IMR-90 (cell line): ENCODE data around the gene CARNS1. TPM values are rescaled to one million over a fixed set of nuclear protein-coding genes. Genes with fewer than 3 reads are reported as not detected.

Experiments used
- ATAC-seq: fragments of 200-7000 bp; cut with Tn5 transposase; 2 replicates; pipeline ENCODE4 v1.9.1; 2020; ENCODE audit warnings: low read depth, mild to moderate bottlenecking, moderate library complexity
- BruUV-seq: library from RNA; stranded (reverse); fragments of 400-500 nt; replicated peaks from 2 replicates; lab custom pipeline; 2021; lab: Mats Ljungman, UMichigan
- CTCF ChIA-PET: fragments of 300-600 bp; formaldehyde crosslinking; extraction: SDS; loops from one replicate; lab custom pipeline; 2021; ENCODE audit warnings: antibody characterized with exemption; lab: Yijun Ruan, JAX
- POLR2A ChIA-PET: fragments of 300-600 bp; sonication (Branson Sonifier 250); formaldehyde crosslinking; loops from one replicate; lab custom pipeline; 2022; ENCODE audit warnings: antibody characterized with exemption; ENCODE audit not compliant: unreplicated experiment; lab: Charles Lee
- DNase-seq: peaks from one replicate; pipeline ENCODE4 v3.0.0; 2013
- H2AFZ ChIP-seq: replicated peaks from 2 replicates; pipeline ENCODE3; 2013; ENCODE audit warnings: low read length, mild to moderate bottlenecking; ENCODE audit not compliant: poor library complexity
- H2AK5ac ChIP-seq: 2 replicates; pipeline ENCODE4 v1.6.1; 2013; ENCODE audit warnings: low read depth, low read length, inconsistent platforms
- H2AK9ac ChIP-seq: replicated peaks from 2 replicates; pipeline ENCODE3; 2013; ENCODE audit warnings: mild to moderate bottlenecking, low read depth, low read length, moderate library complexity; ENCODE audit not compliant: poor library complexity
- H2BK120ac ChIP-seq: 2 replicates; pipeline ENCODE4 v1.6.1; 2013; ENCODE audit warnings: low read depth, low read length, inconsistent platforms
- H2BK15ac ChIP-seq: 3 replicates; pipeline ENCODE4 v1.6.1; 2013; ENCODE audit warnings: low read depth, low read length, inconsistent platforms
- H2BK20ac ChIP-seq: 2 replicates; pipeline ENCODE4 v1.6.1; 2013; ENCODE audit warnings: low read depth, mild to moderate bottlenecking, inconsistent platforms, low read length, moderate library complexity
- H2BK5ac ChIP-seq: 2 replicates; pipeline ENCODE4 v1.6.1; 2013; ENCODE audit warnings: mild to moderate bottlenecking, low read depth, low read length, inconsistent platforms; ENCODE audit not compliant: poor library complexity, severe bottlenecking
- H3K14ac ChIP-seq: replicated peaks from 2 replicates; pipeline ENCODE4 v1.6.1; 2013; ENCODE audit warnings: low read depth, low read length, inconsistent platforms
- H3K18ac ChIP-seq: 2 replicates; pipeline ENCODE4 v1.6.1; 2013; ENCODE audit warnings: low read depth, low read length, control low read depth
- H3K23ac ChIP-seq: 2 replicates; pipeline ENCODE4 v1.6.1; 2013; ENCODE audit warnings: low read depth, low read length, inconsistent platforms
- H3K27ac ChIP-seq: 2 replicates; pipeline ENCODE4 v1.5.1; 2013; ENCODE audit warnings: mild to moderate bottlenecking, control low read depth, low read length; ENCODE audit not compliant: insufficient read depth
- H3K27me3 ChIP-seq: 2 replicates; pipeline ENCODE4 v1.6.1; 2013; ENCODE audit warnings: low read length; ENCODE audit not compliant: control insufficient read depth, insufficient read depth
- H3K36me3 ChIP-seq: 2 replicates; pipeline ENCODE4 v1.6.1; 2013; ENCODE audit warnings: low read length, mixed read lengths; ENCODE audit not compliant: control insufficient read depth, insufficient read depth
- H3K4ac ChIP-seq: 2 replicates; pipeline ENCODE4 v1.6.1; 2013; ENCODE audit warnings: low read depth, low read length, inconsistent platforms
- H3K4me1 ChIP-seq: 2 replicates; pipeline ENCODE4 v1.6.1; 2013; ENCODE audit warnings: low read length, mixed read lengths; ENCODE audit not compliant: control insufficient read depth, insufficient read depth
- H3K4me2 ChIP-seq: 2 replicates; pipeline ENCODE4 v1.6.1; 2013; ENCODE audit warnings: low read depth, mild to moderate bottlenecking, control low read depth, low read length, moderate library complexity
- H3K4me3 ChIP-seq: 2 replicates; pipeline ENCODE4 v1.5.1; 2013; ENCODE audit warnings: low read depth, mild to moderate bottlenecking, control low read depth, low read length, moderate library complexity; ENCODE audit not compliant: insufficient read depth
- H3K56ac ChIP-seq: 2 replicates; pipeline ENCODE4 v1.6.1; 2013; ENCODE audit warnings: low read length, inconsistent platforms; ENCODE audit not compliant: insufficient read depth; ENCODE audit errors: extremely low read depth
- H3K79me1 ChIP-seq, 2 experiments: 2 replicates each; pipeline ENCODE4 v1.6.1; 2013; ENCODE audit warnings: low read length in 2 of 2, inconsistent platforms in 1 of 2, low read depth in 1 of 2
- H3K9ac ChIP-seq: 2 replicates; pipeline ENCODE4 v1.6.1; 2013; ENCODE audit warnings: low read depth, low read length, control low read depth
- H3K9me1 ChIP-seq: 2 replicates; pipeline ENCODE4 v1.6.1; 2013; ENCODE audit warnings: low read length, inconsistent platforms; ENCODE audit not compliant: insufficient read depth
- H3K9me3 ChIP-seq: 2 replicates; pipeline ENCODE4 v1.6.1; 2013; ENCODE audit warnings: low read length; ENCODE audit not compliant: control insufficient read depth, insufficient read depth
- H4K20me1 ChIP-seq: 2 replicates; pipeline ENCODE4 v1.6.1; 2013; ENCODE audit warnings: low read length, inconsistent platforms; ENCODE audit not compliant: insufficient read depth
- H4K5ac ChIP-seq: 2 replicates; pipeline ENCODE4 v1.6.1; 2013; ENCODE audit warnings: mild to moderate bottlenecking, low read depth, low read length, control low read depth
- H4K8ac ChIP-seq, 2 experiments: 2 replicates each; pipeline ENCODE4 v1.6.1; 2013; ENCODE audit warnings: low read depth in 2 of 2, low read length in 2 of 2, control low read depth in 1 of 2, inconsistent platforms in 1 of 2
- H4K91ac ChIP-seq: 2 replicates; pipeline ENCODE4 v1.6.1; 2013; ENCODE audit warnings: low read depth, low read length, inconsistent platforms; ENCODE audit not compliant: insufficient read depth
- BHLHE40 ChIP-seq: fragments of 150-350 bp; IDR thresholded peaks from 2 replicates; pipeline ENCODE4 v1.6.1; 2016; ENCODE audit warnings: mild to moderate bottlenecking, low read depth, low read length
- CEBPB ChIP-seq: IDR thresholded peaks from 2 replicates; pipeline ENCODE4 v1.6.1; 2012; ENCODE audit warnings: low read depth, low read length, improper control_type of control experiment
- MAZ ChIP-seq: IDR thresholded peaks from 2 replicates; pipeline ENCODE4 v1.6.1; 2012; ENCODE audit warnings: low read depth, mild to moderate bottlenecking, low read length, improper control_type of control experiment, moderate library complexity, borderline replicate concordance
- NFE2L2 ChIP-seq: fragments of 150-350 bp; IDR thresholded peaks from 2 replicates; pipeline ENCODE4 v1.6.1; 2016; ENCODE audit warnings: low read depth, mild to moderate bottlenecking, low read length
- RCOR1 ChIP-seq: IDR thresholded peaks from 2 replicates; pipeline ENCODE4 v1.6.1; 2012; ENCODE audit warnings: mild to moderate bottlenecking, low read length, improper control_type of control experiment; ENCODE audit not compliant: insufficient replicate concordance
- RFX5 ChIP-seq: IDR thresholded peaks from 2 replicates; pipeline ENCODE4 v1.8.0; 2012; ENCODE audit warnings: low read depth, mild to moderate bottlenecking, low read length, moderate library complexity
- WGBS, 2 experiments: methylation state at CpG; one replicate each; pipeline versions ENCODE4 v1.1.5 to v1.1.7; 2013; ENCODE audit warnings: missing lambda C conversion rate in 2 of 2; ENCODE audit not compliant: insufficient read length in 1 of 2; ENCODE audit errors: extremely low coverage in 2 of 2; 5-methylcytosine and 5-hydroxymethylcytosine counted together
- dilution Hi-C: fragments of 300-500 bp; cut with HindIII; formaldehyde crosslinking; loops from one replicate; pipeline ENCODE4 v1.14.3; 2018; ENCODE audit warnings: low sequenced_read_pairs; ENCODE audit not compliant: unreplicated experiment
- in situ Hi-C: fragments of 300-500 bp; cut with MboI; formaldehyde crosslinking; loops from 3 replicates; pipeline ENCODE4 v1.14.3; 2019; ENCODE audit warnings: low sequenced_read_pairs, inconsistent platforms, mixed read lengths
- intact Hi-C: fragments of 100-400 bp; cut with micrococcal nuclease; formaldehyde crosslinking; loops from 2 replicates; pipeline ENCODE4 v1.10.0; 2022
- polyA plus RNA-seq, 3 experiments: library from polyadenylated mRNA; depleted of rRNA; stranded (reverse); fragments of >200 nt; gene quantifications; 2 replicates each; pipeline ENCODE4 v1.2.3, GENCODE V29; 2012; ENCODE audit warnings: low replicate concordance in 1 of 3
- total RNA-seq: library from RNA; depleted of rRNA; stranded (reverse); fragments of >200 nt; gene quantifications from 2 replicates; pipeline ENCODE4 v1.2.3, GENCODE V29; 2012

CARNS1 gene
- total and polyA plus RNA-seq, 2 of the 4 experiments (the other 2 are of a cell fraction): under 0.01 to 0.32 TPM

GRCh38 chr11:67405196-67405567 lies 10.3 kb upstream of the CARNS1 start:
- Histone ChIP-seq H3K4ac (no peak overlapping the region), H2AK9ac (no peak overlapping the region), H3K4me2 (no peak overlapping the region), H3K27me3 (peaks cover 29% of the 10 kb centered on the region), H4K8ac (no peak overlapping the region), H2BK15ac (no peak overlapping the region), H3K23ac (no peak overlapping the region), H2AFZ (no peak overlapping the region), H3K27ac (no peak overlapping the region), H2BK5ac (no peak overlapping the region), H3K79me1 (peaks cover 8 to 12% of the 10 kb centered on the region in 2 experiments; a peak in 3 of 4 replicates), H3K14ac (no peak overlapping the region), H4K91ac (no peak overlapping the region), H3K9ac (no peak overlapping the region), H2BK20ac (no peak overlapping the region), H3K4me1 (peaks cover 9% of the 10 kb centered on the region), H3K56ac (no peak overlapping the region), H3K36me3 (peaks cover 5% of the 10 kb centered on the region; the same call in 1 of the 2 replicates), H3K18ac (no peak overlapping the region), H4K20me1 (peaks cover 11% of the 10 kb centered on the region), H2BK120ac (no peak overlapping the region), H3K4me3 (no peak overlapping the region), H3K9me1 (no peaks in the 10 kb centered on the region), H3K9me3 (no peaks in the 10 kb centered on the region), H4K5ac (no peak overlapping the region), H2AK5ac (no peak overlapping the region)
- intact Hi-C loops: no loop called here
- TF ChIP-seq MAZ (no peak), CEBPB (no peak), RCOR1 (no peak), NFE2L2 (no peak), BHLHE40 (no peak), RFX5 (no peak)
- ChIA-PET POLR2A (no interaction called here), CTCF (no interaction called here)
- no TSS peak for BruUV-seq
- 80% methylated on average over 1 of the region's 6 CpGs; no CpG with 5 or more reads in 1 of the 2 experiments for WGBS, 2 experiments
- no peak for ATAC-seq
- in situ Hi-C loops: no loop called here
- dilution Hi-C loops: no loop called here
- no peak for DNase-seq
